ENCODE data around the gene FOXJ1.

The FOXJ1 gene

GRCh38 chr17:76140661-76141211, 309 bp downstream of the FOXJ1 start:
- DNase-seq, result no peak

- DNase-seq, result no peak
These were observed 1.0 kb downstream of the FOXJ1 start for GRCh38 chr17:76139801-76140660.

GRCh38 chr17:76138896-76139752, 1.9 kb downstream of the FOXJ1 start:
- no peak for DNase-seq

GRCh38 chr17:76138234-76138895, 2.7 kb downstream of the FOXJ1 start:
- peak; percentile 73 for DNase-seq

- no peak for DNase-seq
These were observed 3.5 kb downstream of the FOXJ1 start for GRCh38 chr17:76137351-76138233.

GRCh38 chr17:76137001-76137350, 4.1 kb downstream of the FOXJ1 start:
- no peak for DNase-seq

GRCh38 chr17:76136276-76137000, 4.6 kb downstream of the FOXJ1 start:
- DNase-seq, result no peak

GRCh38 chr17:76135810-76136188, 5.2 kb downstream of the FOXJ1 start:
- no peak for DNase-seq

- no peak for DNase-seq
These were observed 5.9 kb downstream of the FOXJ1 start for GRCh38 chr17:76134911-76135809.

- peak; percentile 99 for DNase-seq
These were observed 8.3 kb downstream of the FOXJ1 start for GRCh38 chr17:76132574-76133338.

- DNase-seq, result peak; percentile 99
These were observed 9.1 kb downstream of the FOXJ1 start for GRCh38 chr17:76131692-76132573.

- no peak for DNase-seq
These were observed 9.9 kb downstream of the FOXJ1 start for GRCh38 chr17:76131051-76131691.

GRCh38 chr17:76130473-76130872, 10.6 kb downstream of the FOXJ1 start:
- no peak for DNase-seq

- no peak for DNase-seq
These were observed 15.1 kb downstream of the FOXJ1 start for GRCh38 chr17:76125922-76126321.

- no peak for DNase-seq
These were observed 15.7 kb downstream of the FOXJ1 start for GRCh38 chr17:76125391-76125675.

- no peak for DNase-seq
These were observed 16.3 kb downstream of the FOXJ1 start for GRCh38 chr17:76124582-76125390.

All from NCI-H510A (cell line).